GM12865 (cell line): ENCODE results near the gene ID2.

Experiments
- DNase-seq: peaks from one replicate; pipeline ENCODE4 v3.0.0; 2010; ENCODE audit warnings: low read depth
- H3K4me3 ChIP-seq: 2 replicates; pipeline ENCODE4 v1.5.1; 2011; ENCODE audit warnings: mild to moderate bottlenecking, low read depth, low read length, control low read depth
- TF ChIP-seq, protein P1 (sequence below): IDR thresholded peaks from 2 replicates; pipeline ENCODE4 v1.5.1; 2011; ENCODE audit warnings: low read length, control low read depth, low read depth, inconsistent platforms; ENCODE audit not compliant: insufficient read depth; ENCODE audit errors: missing control alignments

Gene ID2

DNA sequence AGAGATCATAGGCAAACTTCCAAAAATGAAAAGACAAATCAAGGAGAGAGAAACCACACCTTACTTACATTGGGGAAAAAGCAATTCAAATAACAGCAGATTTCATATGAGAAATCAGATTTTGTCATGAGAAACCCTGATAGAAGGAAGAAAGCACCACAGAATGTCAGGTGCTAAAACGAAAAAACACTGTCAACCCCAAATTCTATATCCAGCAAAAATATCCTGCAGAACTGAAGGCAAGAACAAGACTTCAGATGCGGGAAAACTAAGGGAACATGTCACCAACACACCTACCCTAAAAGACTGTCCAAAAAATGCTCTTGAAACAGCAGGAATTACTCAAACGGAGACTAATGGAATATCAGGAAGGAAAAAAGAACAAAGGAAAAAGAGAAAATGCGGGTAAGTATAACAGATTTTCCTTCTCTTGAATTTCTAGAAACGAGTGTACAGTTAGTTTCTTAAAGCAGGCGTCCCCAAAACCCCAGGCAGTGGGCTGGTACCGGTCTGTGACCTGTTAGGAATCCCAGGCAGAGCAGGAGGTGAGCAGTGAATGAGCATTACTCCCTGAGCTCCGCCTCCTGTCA, 7.3 kb upstream of the ID2 start:
- TF ChIP-seq, protein P1, sequence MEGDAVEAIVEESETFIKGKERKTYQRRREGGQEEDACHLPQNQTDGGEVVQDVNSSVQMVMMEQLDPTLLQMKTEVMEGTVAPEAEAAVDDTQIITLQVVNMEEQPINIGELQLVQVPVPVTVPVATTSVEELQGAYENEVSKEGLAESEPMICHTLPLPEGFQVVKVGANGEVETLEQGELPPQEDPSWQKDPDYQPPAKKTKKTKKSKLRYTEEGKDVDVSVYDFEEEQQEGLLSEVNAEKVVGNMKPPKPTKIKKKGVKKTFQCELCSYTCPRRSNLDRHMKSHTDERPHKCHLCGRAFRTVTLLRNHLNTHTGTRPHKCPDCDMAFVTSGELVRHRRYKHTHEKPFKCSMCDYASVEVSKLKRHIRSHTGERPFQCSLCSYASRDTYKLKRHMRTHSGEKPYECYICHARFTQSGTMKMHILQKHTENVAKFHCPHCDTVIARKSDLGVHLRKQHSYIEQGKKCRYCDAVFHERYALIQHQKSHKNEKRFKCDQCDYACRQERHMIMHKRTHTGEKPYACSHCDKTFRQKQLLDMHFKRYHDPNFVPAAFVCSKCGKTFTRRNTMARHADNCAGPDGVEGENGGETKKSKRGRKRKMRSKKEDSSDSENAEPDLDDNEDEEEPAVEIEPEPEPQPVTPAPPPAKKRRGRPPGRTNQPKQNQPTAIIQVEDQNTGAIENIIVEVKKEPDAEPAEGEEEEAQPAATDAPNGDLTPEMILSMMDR = no peak
- DNase-seq = no peak
- H3K4me3 ChIP-seq = no peak overlapping the region

DNA sequence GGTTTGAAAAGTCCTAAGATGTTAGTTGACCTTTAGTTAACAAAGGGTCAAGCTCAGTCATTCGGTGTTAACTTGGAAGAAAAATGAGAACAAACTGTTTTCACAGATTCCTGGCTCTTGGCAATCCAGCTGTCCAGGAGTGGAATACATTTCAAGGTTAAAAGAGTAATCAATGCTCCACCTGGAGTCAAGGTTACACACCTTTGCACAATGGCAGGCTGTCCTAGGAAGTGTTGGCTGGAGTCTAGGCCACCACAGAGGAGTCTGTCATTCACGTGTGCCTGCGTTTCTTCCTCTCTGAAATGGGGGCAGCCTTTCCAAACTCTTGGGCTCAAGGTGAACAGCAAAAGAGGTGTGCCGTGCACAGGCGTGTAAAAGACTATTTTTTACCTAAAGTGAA, 6.3 kb upstream of the ID2 start:
- TF ChIP-seq, protein P1 = no peak
- DNase-seq = no peak
- no peak overlapping the region for H3K4me3 ChIP-seq

DNA sequence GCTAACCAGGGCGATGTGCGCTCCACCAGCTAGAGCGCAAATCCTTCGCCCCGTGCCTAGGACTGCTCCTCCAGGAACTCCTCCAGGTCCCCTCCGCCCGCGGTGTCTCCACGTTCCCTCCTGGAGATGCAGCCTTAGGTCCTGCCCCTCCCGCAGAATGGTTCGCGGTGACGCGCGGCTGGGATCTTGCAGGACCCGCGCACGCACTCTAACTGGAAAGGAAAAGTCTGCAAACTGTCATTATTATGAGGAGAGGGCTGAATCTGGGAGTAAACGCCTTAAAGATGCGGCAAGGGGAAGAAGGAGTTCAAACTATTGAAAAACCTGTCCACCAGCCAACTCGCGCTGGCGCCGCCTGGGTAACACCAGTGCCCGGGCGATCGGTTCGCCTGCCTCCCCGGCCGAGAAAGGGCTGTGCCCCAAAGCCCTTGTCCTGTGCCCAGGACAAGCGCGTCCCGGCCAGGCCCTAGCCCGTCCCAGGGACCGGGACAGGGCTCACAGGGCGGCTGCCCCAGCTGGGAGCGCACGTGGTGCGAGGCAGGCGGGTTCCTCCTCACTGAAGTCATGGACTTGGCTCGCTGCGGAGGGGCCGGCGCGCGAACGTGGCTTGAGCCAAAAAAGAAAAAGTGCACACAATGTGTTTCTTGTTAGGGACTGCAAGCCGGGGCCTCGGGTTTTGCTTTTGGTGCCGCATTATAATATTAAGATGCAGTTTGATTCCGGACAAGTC, 5.5 kb upstream of the ID2 start:
- H3K4me3 ChIP-seq = no peak overlapping the region
- no peak for DNase-seq
- TF ChIP-seq, protein P1 = no peak

DNA sequence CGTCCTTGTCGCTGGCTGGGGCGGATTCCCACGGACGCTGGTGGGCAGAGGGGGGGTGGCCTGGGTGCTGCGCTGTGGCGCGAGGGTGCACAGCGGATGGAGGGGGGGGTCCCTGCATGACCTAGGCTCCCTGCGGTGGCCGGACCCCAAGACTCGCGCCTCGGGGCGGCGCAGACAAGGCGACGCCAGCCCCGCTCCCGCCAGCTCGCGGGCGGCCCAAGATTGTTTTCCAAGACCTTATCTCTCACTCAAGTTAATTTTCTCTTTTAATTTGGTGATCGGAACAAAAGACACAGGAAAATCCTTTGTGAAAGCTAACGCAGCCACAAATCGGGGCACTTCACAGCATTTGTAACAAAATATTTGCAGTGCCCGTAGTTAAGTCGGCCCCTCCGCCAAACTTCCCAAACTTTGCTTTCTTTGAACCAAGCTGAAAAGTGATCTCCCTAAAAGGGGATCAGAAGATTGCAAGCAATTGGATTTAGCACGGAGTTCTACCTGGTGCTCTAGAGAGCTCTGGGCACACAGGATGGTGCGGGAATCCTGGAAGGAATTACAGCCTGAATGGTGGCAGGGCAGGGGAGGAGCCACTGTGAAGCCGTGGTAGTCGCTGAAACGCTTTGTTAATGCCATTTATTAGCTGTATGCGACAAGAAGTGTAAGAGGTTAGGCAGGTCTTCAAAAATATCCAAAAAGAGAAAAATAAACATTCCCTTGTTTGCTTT, 4.8 kb upstream of the ID2 start:
- no peak for DNase-seq
- H3K4me3 ChIP-seq = no peak overlapping the region
- TF ChIP-seq, protein P1 = no peak

DNA sequence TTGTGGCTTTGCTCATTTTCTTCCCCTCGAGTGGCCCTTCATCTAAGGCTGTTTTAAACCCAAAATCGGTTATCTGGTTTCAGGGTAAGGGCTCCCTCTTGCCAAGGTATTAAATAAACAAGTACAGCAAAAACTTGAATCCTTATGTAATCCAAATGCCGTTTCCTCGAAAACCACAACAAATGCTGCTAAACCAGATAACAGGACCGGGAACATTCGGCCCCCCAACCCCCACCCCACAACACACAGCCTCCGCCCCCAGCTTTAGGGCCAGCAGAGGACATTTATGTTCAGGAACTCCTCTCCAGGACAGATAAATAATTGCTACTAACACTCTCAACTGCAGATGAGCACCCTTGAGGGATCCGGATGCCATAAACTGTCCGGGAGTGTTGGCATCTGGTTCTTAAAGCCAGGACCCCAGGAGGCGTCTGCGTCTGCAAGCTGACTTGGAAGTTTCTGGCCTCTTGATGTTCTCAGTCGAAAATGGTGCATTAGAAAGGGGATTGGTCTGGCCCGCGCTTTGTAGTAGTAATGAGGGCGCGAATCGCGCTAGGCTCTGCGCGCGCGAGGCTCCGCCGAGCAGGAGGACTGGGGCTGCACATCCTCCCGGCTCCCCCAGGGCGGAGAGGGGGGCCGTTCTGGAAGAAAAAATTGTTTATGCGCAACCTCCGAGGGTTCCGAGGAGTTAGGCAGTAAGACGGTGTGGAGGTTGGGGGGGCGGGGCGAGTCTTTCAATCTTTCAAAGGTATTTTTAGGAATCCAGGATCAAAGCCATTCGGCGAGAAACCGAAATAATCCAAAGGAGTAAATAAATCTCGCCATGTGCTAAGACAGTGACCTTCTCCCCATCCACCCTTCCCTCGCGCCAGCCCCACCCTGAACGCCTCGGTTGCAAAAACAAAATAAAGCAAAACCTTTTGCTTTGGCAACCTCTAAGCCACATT, 3.9 kb upstream of the ID2 start:
- H3K4me3 ChIP-seq = peak overlapping the region; percentile 57
- DNase-seq = peak; percentile 53
- TF ChIP-seq, protein P1 = no peak
